Astrocyte of the spinal cord (primary cell): ENCODE results near the gene CUEDC1.
"Not testable (repeated sequence)": the region's sequence is repeated elsewhere in the genome, so short reads cannot be mapped to it uniquely, and the experiment has no call there.

Experiments
- DNase-seq: peaks from one replicate; pipeline ENCODE4 v3.0.0; 2011; ENCODE audit warnings: low read depth, low spot score
- H3K4me3 ChIP-seq: 2 replicates; pipeline ENCODE4 v1.5.1; 2011; ENCODE audit warnings: low read depth, mild to moderate bottlenecking, low read length, moderate library complexity
- CTCF ChIP-seq: IDR thresholded peaks from 2 replicates; pipeline ENCODE4 v1.5.1; 2012; ENCODE audit warnings: low read depth, mild to moderate bottlenecking, low read length, inconsistent platforms
- in situ Hi-C: cut with HindIII; loops from 2 replicates; pipeline ENCODE4 v1.10.0; 2017; ENCODE audit warnings: low sequenced_read_pairs

The CUEDC1 gene

GRCh38 chr17:57975044-57975443, 19.8 kb upstream of the CUEDC1 start:
- TF ChIP-seq CTCF: no peak
- in situ Hi-C loops: no loop called here

GRCh38 chr17:57974053-57974824, 19.0 kb upstream of the CUEDC1 start:
- H3K4me3 ChIP-seq, in situ Hi-C loops, DNase-seq: not testable (repeated sequence)

More at GRCh38 chr17:57975044-57975443, 19.8 kb upstream of the CUEDC1 start:
- no peak overlapping the region for H3K4me3 ChIP-seq
- DNase-seq: peak; percentile 38

GRCh38 chr17:57972151-57972550, 16.9 kb upstream of the CUEDC1 start:
- in situ Hi-C loops: no loop called here
- no peak overlapping the region for H3K4me3 ChIP-seq
- TF ChIP-seq CTCF: no peak
- DNase-seq: no peak

- H3K4me3 ChIP-seq: no peak overlapping the region
- no peak for DNase-seq
- no peak for TF ChIP-seq CTCF
- in situ Hi-C loops: no loop called here
These were observed 16.4 kb upstream of the CUEDC1 start for GRCh38 chr17:57971572-57971971.

- DNase-seq: peak; percentile 69
- in situ Hi-C loops: no loop called here
- TF ChIP-seq CTCF: no peak
- H3K4me3 ChIP-seq: no peak overlapping the region
These were observed 15.5 kb upstream of the CUEDC1 start for GRCh38 chr17:57970710-57971109.

- in situ Hi-C loops: no loop called here
- H3K4me3 ChIP-seq: no peak overlapping the region
- no peak for DNase-seq
- no peak for TF ChIP-seq CTCF
These were observed 13.2 kb upstream of the CUEDC1 start for GRCh38 chr17:57968456-57968855.

- DNase-seq: no peak
- no peak for TF ChIP-seq CTCF
- H3K4me3 ChIP-seq: no peak overlapping the region
- in situ Hi-C loops: no loop called here
These were observed 11.7 kb upstream of the CUEDC1 start for GRCh38 chr17:57966875-57967274.
